Hypothalamus (tissue), 51 donors: ENCODE measurements around the gene DLGAP4.
A peak's percentile ranks its signal among the peaks of the same experiment; 100 is the strongest.

Experiments
- DNase-seq, 51 donors: peaks; one replicate each; lab custom pipeline; 2025; lab: John Stamatoyannopoulos, UW

DLGAP4 gene

GRCh38 chr20:36435592-36436541 is 129.7 kb downstream of the DLGAP4 start:
- DNase-seq = peak in 19 of 51 donors; percentile 7 to 58 (median 22)

GRCh38 chr20:36439040-36439730 is 133.0 kb downstream of the DLGAP4 start:
- DNase-seq = peak in 44 of 51 donors; percentile 7 to 68 (median 34)

- no peak for DNase-seq
Measured at GRCh38 chr20:36439731-36440072, 133.6 kb downstream of the DLGAP4 start.

GRCh38 chr20:36440370-36441026 is 134.4 kb downstream of the DLGAP4 start:
- no peak for DNase-seq

GRCh38 chr20:36441027-36441414 is 134.9 kb downstream of the DLGAP4 start:
- no peak for DNase-seq

- DNase-seq = peak in 1 of 51 donors; percentile 26
Measured at GRCh38 chr20:36441416-36441815, 135.3 kb downstream of the DLGAP4 start.

GRCh38 chr20:36445847-36446246 is 139.7 kb downstream of the DLGAP4 start:
- no peak for DNase-seq

- no peak for DNase-seq
Measured at GRCh38 chr20:36446557-36446956, 140.4 kb downstream of the DLGAP4 start.

- no peak for DNase-seq
Measured at GRCh38 chr20:36447101-36447500, 141.0 kb downstream of the DLGAP4 start.

- DNase-seq = no peak
Measured at GRCh38 chr20:36449663-36450062, 143.5 kb downstream of the DLGAP4 start.

- no peak for DNase-seq
Measured at GRCh38 chr20:36454332-36454697, 148.2 kb downstream of the DLGAP4 start.

GRCh38 chr20:36454698-36455427 is 148.7 kb downstream of the DLGAP4 start:
- peak in 17 of 51 donors; percentile 9 to 63 (median 32) for DNase-seq

GRCh38 chr20:36455972-36456625 is 150.0 kb downstream of the DLGAP4 start:
- DNase-seq = no peak

- DNase-seq = peak; percentile 47 to 99 (median 89)
Measured at GRCh38 chr20:36460648-36461599, 154.8 kb downstream of the DLGAP4 start.

- peak in 28 of 51 donors; percentile 16 to 81 (median 56) for DNase-seq
Measured at GRCh38 chr20:36461600-36462439, 155.7 kb downstream of the DLGAP4 start.

GRCh38 chr20:36462440-36463211 is 156.5 kb downstream of the DLGAP4 start:
- peak in 27 of 51 donors; percentile 5 to 56 (median 28) for DNase-seq
